Neural crest cell (in vitro differentiated cells): ENCODE data around the gene FAM83C. TPM values are rescaled to one million over a fixed set of nuclear protein-coding genes. Genes with fewer than 3 reads are reported as not detected.

Source experiments
- DNase-seq: peaks from one replicate; pipeline ENCODE4 v3.0.0; 2021; ENCODE audit warnings: low read depth, mixed read lengths, low spot score
- H3K27ac Mint-ChIP-seq: one replicate; pipeline ENCODE4 v1.8.0; 2021; ENCODE audit warnings: mild to moderate bottlenecking, mixed read lengths; ENCODE audit not compliant: unreplicated experiment
- H3K27me3 Mint-ChIP-seq: 2 replicates; pipeline ENCODE4 v1.8.0; 2021; ENCODE audit warnings: low read depth, mild to moderate bottlenecking, mixed read lengths
- H3K36me3 Mint-ChIP-seq: 2 replicates; pipeline ENCODE4 v1.8.0; 2021; ENCODE audit warnings: low read depth, mild to moderate bottlenecking, mixed read lengths
- H3K4me1 Mint-ChIP-seq: 2 replicates; pipeline ENCODE4 v1.8.0; 2021; ENCODE audit warnings: mixed read lengths
- H3K4me3 Mint-ChIP-seq: one replicate; pipeline ENCODE4 v1.8.0; 2021; ENCODE audit warnings: mild to moderate bottlenecking, mixed read lengths
- H3K9me3 Mint-ChIP-seq: 2 replicates; pipeline ENCODE4 v1.8.0; 2021; ENCODE audit warnings: mixed read lengths
- CTCF ChIP-seq: fragments of 200-600 bp; sonication (generic); conservative IDR thresholded peaks from 2 replicates; pipeline ENCODE4 v1.5.0; 2021; ENCODE audit warnings: antibody characterized with exemption, mild to moderate bottlenecking
- total RNA-seq: library from RNA; stranded (reverse); gene quantifications from 2 replicates; pipeline ENCODE4 v1.2.1, GENCODE V29; 2021

FAM83C gene
- total RNA-seq, 1 donor from 2014 or later: not detected

GRCh38 chr20:35299780-35300179 is 7.6 kb upstream of the FAM83C start:
- no peak for TF ChIP-seq CTCF
- Mint-ChIP-seq H3K9me3 (no peaks in the 10 kb centered on the region), H3K36me3 (no peaks in the 10 kb centered on the region), H3K4me1 (peaks cover 5% of the 10 kb centered on the region), H3K4me3 (no peak overlapping the region), H3K27me3 (peaks cover 6% of the 10 kb centered on the region), H3K27ac (peak overlapping the region; percentile 74)
- DNase-seq: no peak

DNA sequence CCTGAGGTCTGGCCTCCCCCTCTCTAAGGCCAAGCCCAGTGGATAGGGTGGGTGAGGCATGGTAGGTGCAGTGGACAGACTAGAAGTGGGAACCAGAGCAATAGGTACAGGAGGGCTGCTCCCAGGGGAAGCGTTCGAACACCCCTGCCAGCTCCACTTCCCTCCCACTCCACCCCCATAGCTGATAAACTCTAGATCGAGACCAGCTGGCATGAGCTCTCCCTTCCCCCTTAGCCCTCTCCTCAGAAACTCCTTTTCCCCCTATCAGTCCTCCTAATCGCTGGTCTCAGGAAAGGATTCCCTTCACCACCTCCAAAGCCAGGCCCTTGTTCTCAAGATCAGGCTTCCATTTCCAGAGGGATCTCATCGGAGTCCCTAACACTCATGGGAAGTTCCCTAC is 6.0 kb upstream of the FAM83C start:
- Mint-ChIP-seq H3K4me3 (no peak overlapping the region), H3K4me1 (no peaks in the 10 kb centered on the region), H3K27ac (no peak overlapping the region)

DNA sequence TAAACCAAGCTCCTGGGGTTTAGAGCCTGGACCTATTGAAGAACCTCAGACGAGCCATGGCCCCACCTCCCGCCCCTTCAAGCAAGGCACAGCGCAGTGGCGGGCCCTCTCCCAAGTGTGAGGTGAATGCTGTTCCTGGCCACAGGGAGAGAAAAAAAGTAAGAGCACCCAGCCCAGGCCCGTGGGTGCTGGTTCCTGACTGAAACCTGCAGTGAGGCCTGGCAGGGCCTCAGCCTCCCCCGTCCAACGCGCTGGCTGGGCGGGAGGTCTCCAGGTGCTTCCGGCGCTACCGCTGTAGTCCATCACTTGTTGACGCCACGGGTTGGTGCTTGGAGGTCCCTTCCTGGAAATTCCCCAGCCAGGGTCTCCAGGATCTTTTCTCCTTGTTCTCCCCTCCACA is 5.5 kb upstream of the FAM83C start:
- TF ChIP-seq CTCF: no peak
- Mint-ChIP-seq H3K4me1 (no peaks in the 10 kb centered on the region), H3K9me3 (no peaks in the 10 kb centered on the region), H3K36me3 (no peaks in the 10 kb centered on the region), H3K4me3 (no peak overlapping the region), H3K27me3 (peaks cover 6% of the 10 kb centered on the region), H3K27ac (no peak overlapping the region)
- no peak for DNase-seq

More for the DNA sequence above, 6.0 kb upstream of the FAM83C start:
- H3K36me3 Mint-ChIP-seq: no peaks in the 10 kb centered on the region
- TF ChIP-seq CTCF: no peak
- DNase-seq: no peak
- no peaks in the 10 kb centered on the region for H3K9me3 Mint-ChIP-seq
- H3K27me3 Mint-ChIP-seq: peaks cover 6% of the 10 kb centered on the region

- no peak overlapping the region for H3K4me3 Mint-ChIP-seq
- peaks cover 6% of the 10 kb centered on the region for H3K27me3 Mint-ChIP-seq
- no peaks in the 10 kb centered on the region for H3K4me1 Mint-ChIP-seq
- H3K9me3 Mint-ChIP-seq: no peaks in the 10 kb centered on the region
- H3K36me3 Mint-ChIP-seq: no peaks in the 10 kb centered on the region
- TF ChIP-seq CTCF: no peak
- no peak overlapping the region for H3K27ac Mint-ChIP-seq
- DNase-seq: no peak
These were observed 4.9 kb upstream of the FAM83C start for GRCh38 chr20:35297155-35297554.

- H3K4me3 Mint-ChIP-seq: no peak overlapping the region
- H3K27me3 Mint-ChIP-seq: peaks cover 6% of the 10 kb centered on the region
- H3K36me3 Mint-ChIP-seq: no peaks in the 10 kb centered on the region
- no peaks in the 10 kb centered on the region for H3K9me3 Mint-ChIP-seq
- H3K4me1 Mint-ChIP-seq: no peaks in the 10 kb centered on the region
- no peak for TF ChIP-seq CTCF
- no peak overlapping the region for H3K27ac Mint-ChIP-seq
- DNase-seq: no peak
These were observed 3.9 kb upstream of the FAM83C start for GRCh38 chr20:35296101-35296554.

DNA sequence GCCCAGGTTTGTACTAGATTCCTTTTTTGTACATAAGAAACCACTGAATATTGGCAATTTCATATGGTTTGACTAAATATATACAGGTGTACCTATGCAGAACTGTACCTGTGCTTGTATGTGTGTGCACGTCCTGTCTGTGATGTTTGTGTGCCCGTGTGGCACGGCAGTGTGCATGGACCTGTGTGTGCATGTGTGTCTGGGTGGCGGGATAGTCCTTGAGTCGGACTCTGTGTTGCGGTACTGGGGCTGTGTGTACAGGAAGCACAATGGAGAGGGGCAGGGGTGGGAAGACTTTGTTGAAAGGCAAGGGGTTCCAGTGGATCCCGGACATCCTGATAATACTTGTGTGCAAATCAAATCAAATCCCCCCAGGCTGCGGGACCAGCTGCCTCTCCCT is 3.4 kb upstream of the FAM83C start:
- H3K4me1 Mint-ChIP-seq: no peaks in the 10 kb centered on the region
- H3K27ac Mint-ChIP-seq: no peak overlapping the region
- H3K27me3 Mint-ChIP-seq: peaks cover 6% of the 10 kb centered on the region
- no peak overlapping the region for H3K4me3 Mint-ChIP-seq
- no peaks in the 10 kb centered on the region for H3K36me3 Mint-ChIP-seq
- no peak for DNase-seq
- H3K9me3 Mint-ChIP-seq: no peaks in the 10 kb centered on the region
- TF ChIP-seq CTCF: no peak
